ENCODE measurements around the gene PIGK. TPM values are rescaled to one million over a fixed set of nuclear protein-coding genes. Genes with fewer than 3 reads are reported as not detected.

The PIGK gene
- total RNA-seq, 2 experiments from 2014 or later: 21.3 to 21.7 TPM

Other genes starting within 250 kb of the PIGK start
- under 1 TPM; 0.65 to 0.86 TPM for gene AK5, start 62.6 kb upstream of the PIGK start, total RNA-seq

Measured in activated CD4-positive, alpha-beta memory T cell treated with anti-CD3 and anti-CD28 coated beads, Interleukin-2, amount 10 ng/mL, durations not matched to agents 7 days and 5 days (primary cell).